Keratinocyte (primary cell): ENCODE data around the gene SS18L1.

ENCODE experiments used
- CTCF ChIP-seq, 3 experiments: IDR thresholded peaks in 1 of 3; conservative IDR thresholded peaks in 1 of 3; optimal IDR thresholded peaks in 1 of 3; 2 replicates in 2 of 3; 3 replicates in 1 of 3; pipeline versions ENCODE3 to v1.5.1; 2011; ENCODE audit warnings: low read length in 3 of 3, mild to moderate bottlenecking in 3 of 3, moderate library complexity in 2 of 3, control low read depth in 1 of 3, inconsistent platforms in 1 of 3; ENCODE audit not compliant: insufficient read depth in 2 of 3; ENCODE audit errors: extremely low read depth in 1 of 3
- EZH2 ChIP-seq: IDR thresholded peaks from one replicate; pipeline ENCODE4 v1.6.1; 2012; ENCODE audit warnings: inconsistent platforms, mild to moderate bottlenecking, low read length, moderate library complexity

GRCh38 chr20:62163986-62164762 lies 20.6 kb downstream of the SS18L1 start:
- TF ChIP-seq EZH2 (no peak), CTCF (optimal IDR thresholded peaks at IDR 0.05 in 1 of 3, IDR thresholded peaks at IDR 0.05 in 1 of 3, conservative IDR thresholded peaks at IDR 0.05 in 1 of 3; ENCODE audit: extremely low read depth in 1 of 3, insufficient read depth in 2 of 3, low read length in 3 of 3) (no peak)
